B cell (primary cell): Measurements from ENCODE around the gene EDN1. TPM values are rescaled to one million over a fixed set of nuclear protein-coding genes. Genes with fewer than 3 reads are reported as not detected.

ENCODE experiments used
- ATAC-seq: fragments of 200-7000 bp; cut with Tn5 transposase; one replicate; pipeline ENCODE4 v1.10.0; 2021; ENCODE audit warnings: low read depth, mild to moderate bottlenecking, moderate number of reproducible peaks, moderate library complexity
- CTCF ChIA-PET: fragments of 350-600 bp; sonication (Branson Sonifier 250); formaldehyde crosslinking; loops from one replicate; lab custom pipeline; 2021; ENCODE audit warnings: antibody characterized with exemption, inconsistent platforms; lab: Charles Lee
- POLR2A ChIA-PET: fragments of 350-600 bp; sonication (Branson Sonifier 250); formaldehyde crosslinking; loops from one replicate; lab custom pipeline; 2021; ENCODE audit warnings: antibody characterized with exemption; lab: Charles Lee
- DNase-seq: peaks from one replicate; pipeline ENCODE4 v3.0.0; 2013
- H2AFZ ChIP-seq: 2 replicates; pipeline ENCODE4 v1.6.1; 2012; ENCODE audit warnings: mild to moderate bottlenecking, low read depth, low read length; ENCODE audit not compliant: insufficient read depth, poor library complexity, severe bottlenecking
- H3K27ac ChIP-seq, 2 donors: 1 replicate in 1 of 2; 2 replicates in 1 of 2; pipeline ENCODE4 v1.5.1; 2012 to 2013; ENCODE audit warnings: low read length in 2 of 2, mild to moderate bottlenecking in 2 of 2, moderate library complexity in 1 of 2
- H3K27me3 ChIP-seq, 4 experiments: fragments of 200-600 bp in 1 of 4; sonication (generic) in 1 of 4; replicated peaks in 1 of 4; 1 replicate in 2 of 4; 2 replicates in 2 of 4; pipeline versions ENCODE4 v1.6.1 to v1.7.0; 2013 to 2016; ENCODE audit warnings: low read length in 3 of 4, mild to moderate bottlenecking in 2 of 4, mixed read lengths in 1 of 4, moderate library complexity in 1 of 4; ENCODE audit not compliant: insufficient read depth in 4 of 4, control insufficient read depth in 3 of 4; ENCODE audit errors: control extremely low read depth in 1 of 4
- H3K36me3 ChIP-seq, 2 experiments: replicated peaks in 1 of 2; 1 replicate in 1 of 2; 2 replicates in 1 of 2; pipeline versions ENCODE4 v1.6.1 to v1.7.1; 2013; ENCODE audit warnings: low read length in 1 of 2; ENCODE audit not compliant: insufficient read depth in 2 of 2, control insufficient read depth in 1 of 2; ENCODE audit errors: control extremely low read depth in 1 of 2, extremely low read depth in 1 of 2
- H3K4me1 ChIP-seq, 2 donors: fragments of 200-600 bp in 1 of 2; sonication (generic) in 1 of 2; 1 replicate in 1 of 2; 2 replicates in 1 of 2; pipeline versions ENCODE4 v1.5.1 to v1.6.1; 2013 to 2017; ENCODE audit warnings: low read length in 2 of 2; ENCODE audit not compliant: control insufficient read depth in 2 of 2, insufficient read depth in 2 of 2
- H3K4me2 ChIP-seq: replicated peaks from 2 replicates; pipeline ENCODE3; 2012; ENCODE audit warnings: mild to moderate bottlenecking, low read depth, low read length; ENCODE audit not compliant: poor library complexity, severe bottlenecking
- H3K4me3 ChIP-seq, 5 experiments: fragments of 200-600 bp in 1 of 5; sonication (generic) in 1 of 5; 1 replicate in 3 of 5; 2 replicates in 2 of 5; pipeline versions ENCODE4 v1.5.1 to v1.7.0; 2011 to 2016; ENCODE audit warnings: low read length in 4 of 5, mild to moderate bottlenecking in 4 of 5, low read depth in 2 of 5, control low read depth in 1 of 5, moderate library complexity in 1 of 5; ENCODE audit not compliant: insufficient read depth in 1 of 5; ENCODE audit errors: control extremely low read depth in 1 of 5, extremely low read depth in 1 of 5
- H3K79me2 ChIP-seq: fragments of 200-600 bp; sonication (generic); one replicate; pipeline ENCODE4 v1.6.0; 2016; ENCODE audit warnings: low read length; ENCODE audit not compliant: control insufficient read depth, insufficient read depth
- H3K9ac ChIP-seq: fragments of 200-600 bp; sonication (generic); 2 replicates; pipeline ENCODE4 v1.6.1; 2017; ENCODE audit warnings: mild to moderate bottlenecking, low read length, moderate library complexity
- H3K9me3 ChIP-seq, 3 donors: one replicate each; pipeline versions ENCODE4 v1.6.1 to v1.7.1; 2013; ENCODE audit warnings: low read length in 2 of 3; ENCODE audit not compliant: control insufficient read depth in 2 of 3, insufficient read depth in 1 of 3; ENCODE audit errors: control extremely low read depth in 1 of 3
- H4K20me1 ChIP-seq: 2 replicates; pipeline ENCODE4 v1.6.0; 2012; ENCODE audit warnings: mild to moderate bottlenecking, low read length; ENCODE audit not compliant: insufficient read depth, control insufficient read depth, poor library complexity, severe bottlenecking
- H3K27ac Mint-ChIP-seq: one replicate; pipeline ENCODE4 v1.8.0; 2021; ENCODE audit warnings: mixed read lengths
- H3K27me3 Mint-ChIP-seq: one replicate; pipeline ENCODE4 v1.8.0; 2021; ENCODE audit warnings: mixed read lengths
- H3K4me1 Mint-ChIP-seq: one replicate; pipeline ENCODE4 v1.8.0; 2021; ENCODE audit warnings: mixed read lengths
- H3K4me3 Mint-ChIP-seq: one replicate; pipeline ENCODE4 v1.8.0; 2021; ENCODE audit warnings: mixed read lengths
- H3K9me3 Mint-ChIP-seq: one replicate; pipeline ENCODE4 v1.8.0; 2022; ENCODE audit warnings: mixed read lengths; ENCODE audit not compliant: insufficient read depth
- CTCF ChIP-seq: fragments of 200-600 bp; IDR thresholded peaks from one replicate; pipeline ENCODE4 v1.8.0; 2022; ENCODE audit warnings: antibody characterized with exemption, mild to moderate bottlenecking
- EZH2 ChIP-seq: IDR thresholded peaks from 2 replicates; pipeline ENCODE4 v1.6.1; 2012; ENCODE audit warnings: borderline replicate concordance, low read depth, mild to moderate bottlenecking, moderate library complexity, low read length; ENCODE audit not compliant: insufficient read depth, poor library complexity, severe bottlenecking
- whole genome bisulfite sequencing: methylation state at CpG from one replicate; pipeline ENCODE4 v1.1.5; 2013; ENCODE audit warnings: missing lambda C conversion rate; ENCODE audit not compliant: insufficient coverage; 5-methylcytosine and 5-hydroxymethylcytosine counted together
- intact Hi-C: fragments of 100-400 bp; cut with micrococcal nuclease; formaldehyde crosslinking; loops from one replicate; pipeline ENCODE4 v1.10.0; 2022
- polyA plus RNA-seq: library from polyadenylated mRNA; depleted of rRNA; stranded (reverse); fragments of >200 nt; gene quantifications from 2 replicates; pipeline ENCODE4 v1.2.3, GENCODE V29; 2012
- total RNA-seq, 2 donors: library from RNA; stranded (reverse); fragments of 120-200 nt in 1 of 2; gene quantifications; 1 replicate in 1 of 2; 2 replicates in 1 of 2; pipeline versions ENCODE4 v1.2.3 to v1.2.4, GENCODE V29; 2013 to 2022

Gene EDN1
- total and polyA plus RNA-seq, 2 donors (not counting 1 experiment from before 2014, with no cell fraction given): 1.4 to 2.1 TPM

GRCh38 chr6:12295558-12296254 lies 5.5 kb downstream of the EDN1 start:
- Histone ChIP-seq H3K9me3 (no peaks in the 10 kb centered on the region), H2AFZ (no peak overlapping the region), H3K27ac (no peak overlapping the region), H3K27me3 (peaks cover 0 to 27% (median 17%) of the 10 kb centered on the region in 4 experiments), H3K9ac (no peak overlapping the region), H4K20me1 (no peaks in the 10 kb centered on the region), H3K79me2 (no peaks in the 10 kb centered on the region), H3K4me1 (no peaks in the 10 kb centered on the region), H3K4me2 (no peak overlapping the region), H3K36me3 (no peaks in the 10 kb centered on the region), H3K4me3 (no peak overlapping the region)
- Mint-ChIP-seq H3K27ac (no peak overlapping the region), H3K4me1 (peaks cover 1% of the 10 kb centered on the region), H3K27me3 (peaks cover 47% of the 10 kb centered on the region), H3K9me3 (no peaks in the 10 kb centered on the region), H3K4me3 (no peak overlapping the region)
- TF ChIP-seq CTCF (no peak), EZH2 (no peak)
- no peak for ATAC-seq
- ChIA-PET CTCF (no interaction called here), POLR2A (no interaction called here)
- WGBS: 93% methylated on average over 9 of the region's 14 CpGs
- intact Hi-C loops: no loop called here
- no peak for DNase-seq

DNA sequence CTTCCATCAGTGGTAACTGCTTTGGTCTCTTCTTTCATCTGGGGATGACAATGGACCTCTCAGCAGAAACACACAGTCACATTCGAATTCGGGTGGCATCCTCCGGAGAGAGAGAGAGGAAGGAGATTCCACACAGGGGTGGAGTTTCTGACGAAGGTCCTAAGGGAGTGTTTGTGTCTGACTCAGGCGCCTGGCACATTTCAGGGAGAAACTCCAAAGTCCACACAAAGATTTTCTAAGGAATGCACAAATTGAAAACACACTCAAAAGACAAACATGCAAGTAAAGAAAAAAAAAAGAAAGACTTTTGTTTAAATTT lies 6.1 kb downstream of the EDN1 start:
- Histone ChIP-seq H3K9ac (no peak overlapping the region), H3K27me3 (peaks cover 0 to 23% (median 14%) of the 10 kb centered on the region in 4 experiments), H3K4me3 (no peak overlapping the region), H2AFZ (no peak overlapping the region), H4K20me1 (no peaks in the 10 kb centered on the region), H3K27ac (no peak overlapping the region), H3K4me1 (no peaks in the 10 kb centered on the region), H3K9me3 (no peaks in the 10 kb centered on the region), H3K36me3 (no peaks in the 10 kb centered on the region), H3K79me2 (no peaks in the 10 kb centered on the region), H3K4me2 (no peak overlapping the region)
- DNase-seq (no peak), ATAC-seq (no peak)
- intact Hi-C loops: no loop called here
- Mint-ChIP-seq H3K27ac (no peak overlapping the region), H3K4me1 (peaks cover 1% of the 10 kb centered on the region), H3K27me3 (peaks cover 46% of the 10 kb centered on the region), H3K9me3 (no peaks in the 10 kb centered on the region), H3K4me3 (no peak overlapping the region)
- TF ChIP-seq EZH2 (no peak), CTCF (no peak)
- POLR2A ChIA-PET: no interaction called here
- no CpG with 5 or more reads among the region's 5 CpGs for WGBS
- CTCF ChIA-PET: no interaction called here
